Glutamatergic neuron (in vitro differentiated cells): ENCODE data around the gene TPK1. TPM values are rescaled to one million over a fixed set of nuclear protein-coding genes. Genes with fewer than 3 reads are reported as not detected.

Experiments
- DNase-seq: peaks from one replicate; pipeline ENCODE4 v3.0.0; 2022
- H3K27ac Mint-ChIP-seq: one replicate; pipeline ENCODE4 v1.8.0; 2020; ENCODE audit warnings: mild to moderate bottlenecking, mixed read lengths, inconsistent platforms; ENCODE audit not compliant: unreplicated experiment
- H3K27me3 Mint-ChIP-seq: one replicate; pipeline ENCODE4 v1.8.0; 2020; ENCODE audit warnings: mild to moderate bottlenecking, moderate library complexity, mixed read lengths, inconsistent platforms; ENCODE audit not compliant: unreplicated experiment
- H3K36me3 Mint-ChIP-seq: one replicate; pipeline ENCODE4 v1.8.0; 2020; ENCODE audit warnings: mild to moderate bottlenecking, mixed read lengths, inconsistent platforms; ENCODE audit not compliant: unreplicated experiment
- H3K4me1 Mint-ChIP-seq: one replicate; pipeline ENCODE4 v1.8.0; 2020; ENCODE audit warnings: mild to moderate bottlenecking, low read depth, mixed read lengths, inconsistent platforms; ENCODE audit not compliant: unreplicated experiment
- H3K4me3 Mint-ChIP-seq: one replicate; pipeline ENCODE4 v1.8.0; 2020; ENCODE audit warnings: mild to moderate bottlenecking, mixed read lengths, inconsistent platforms; ENCODE audit not compliant: unreplicated experiment
- H3K9me3 Mint-ChIP-seq: one replicate; pipeline ENCODE4 v1.8.0; 2020; ENCODE audit warnings: mild to moderate bottlenecking, moderate library complexity, mixed read lengths, inconsistent platforms; ENCODE audit not compliant: unreplicated experiment
- total RNA-seq: library from RNA; stranded (reverse); fragmentation: NEBNext Ultra II Directional; extraction: Animal tissue kit (Norgen Biotek cat#: 25700); gene quantifications from one replicate; pipeline ENCODE4 v1.2.1, GENCODE V29; 2021; ENCODE audit not compliant: unreplicated experiment
- TF ChIP-seq, protein P1 (sequence below): fragments of 200-600 bp; sonication (generic); IDR thresholded peaks from one replicate; pipeline ENCODE4 v1.5.0; 2021; ENCODE audit not compliant: partially characterized antibody, unreplicated experiment

The TPK1 gene
- total RNA-seq, 1 donor from 2014 or later: 2.6 TPM

DNA sequence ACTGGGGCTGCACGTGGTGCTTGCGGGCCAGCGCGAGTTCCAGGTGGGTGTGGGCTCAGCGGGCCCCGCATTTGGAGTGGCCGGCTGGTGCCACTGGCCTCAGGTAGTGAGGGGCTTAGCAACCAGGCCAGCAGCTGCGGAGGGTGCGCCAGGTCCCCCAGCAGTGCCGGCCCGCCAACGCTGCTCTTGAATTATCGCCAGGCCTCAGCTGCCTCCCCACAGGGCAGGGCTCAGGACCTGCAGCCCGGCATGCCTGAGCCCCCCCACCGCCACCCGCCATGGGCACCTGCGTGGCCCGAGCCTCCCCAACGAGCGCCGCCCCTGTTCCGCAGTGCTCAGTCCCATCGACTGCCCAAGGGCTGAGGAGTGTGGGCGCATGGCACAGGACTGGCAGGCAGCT, 185.4 kb downstream of the TPK1 start:
- no peaks in the 10 kb centered on the region for H3K4me1 Mint-ChIP-seq

DNA sequence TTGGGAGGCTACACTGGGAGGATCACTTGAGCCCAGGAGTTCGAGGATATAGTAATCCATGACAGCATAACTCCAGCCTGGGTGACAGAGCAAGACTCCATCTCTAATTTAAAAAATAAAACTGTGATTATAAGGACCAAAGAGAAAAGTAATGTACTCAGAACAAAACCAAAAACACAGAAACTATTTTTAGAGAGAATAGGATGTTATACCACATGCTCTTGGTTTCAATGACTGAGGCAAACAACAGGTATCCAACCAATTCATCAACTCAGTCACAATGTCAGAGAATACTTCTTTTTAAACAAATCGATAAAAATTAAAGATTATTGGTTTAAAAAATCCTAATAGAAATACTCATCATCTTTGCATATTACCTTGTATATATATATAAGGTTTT, 186.7 kb downstream of the TPK1 start:
- DNase-seq: no peak
- Mint-ChIP-seq H3K27me3 (no peaks in the 10 kb centered on the region), H3K27ac (no peak overlapping the region), H3K36me3 (peaks cover 5% of the 10 kb centered on the region), H3K4me3 (no peak overlapping the region), H3K9me3 (no peaks in the 10 kb centered on the region), H3K4me1 (no peaks in the 10 kb centered on the region)
- TF ChIP-seq, protein P1, sequence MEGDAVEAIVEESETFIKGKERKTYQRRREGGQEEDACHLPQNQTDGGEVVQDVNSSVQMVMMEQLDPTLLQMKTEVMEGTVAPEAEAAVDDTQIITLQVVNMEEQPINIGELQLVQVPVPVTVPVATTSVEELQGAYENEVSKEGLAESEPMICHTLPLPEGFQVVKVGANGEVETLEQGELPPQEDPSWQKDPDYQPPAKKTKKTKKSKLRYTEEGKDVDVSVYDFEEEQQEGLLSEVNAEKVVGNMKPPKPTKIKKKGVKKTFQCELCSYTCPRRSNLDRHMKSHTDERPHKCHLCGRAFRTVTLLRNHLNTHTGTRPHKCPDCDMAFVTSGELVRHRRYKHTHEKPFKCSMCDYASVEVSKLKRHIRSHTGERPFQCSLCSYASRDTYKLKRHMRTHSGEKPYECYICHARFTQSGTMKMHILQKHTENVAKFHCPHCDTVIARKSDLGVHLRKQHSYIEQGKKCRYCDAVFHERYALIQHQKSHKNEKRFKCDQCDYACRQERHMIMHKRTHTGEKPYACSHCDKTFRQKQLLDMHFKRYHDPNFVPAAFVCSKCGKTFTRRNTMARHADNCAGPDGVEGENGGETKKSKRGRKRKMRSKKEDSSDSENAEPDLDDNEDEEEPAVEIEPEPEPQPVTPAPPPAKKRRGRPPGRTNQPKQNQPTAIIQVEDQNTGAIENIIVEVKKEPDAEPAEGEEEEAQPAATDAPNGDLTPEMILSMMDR: no peak

More for the DNA sequence above, 185.4 kb downstream of the TPK1 start:
- H3K27ac Mint-ChIP-seq: no peak overlapping the region
- H3K36me3 Mint-ChIP-seq: peaks cover 5% of the 10 kb centered on the region
- TF ChIP-seq, protein P1: no peak
- H3K27me3 Mint-ChIP-seq: no peaks in the 10 kb centered on the region
- no peak for DNase-seq
- H3K4me3 Mint-ChIP-seq: no peak overlapping the region
- H3K9me3 Mint-ChIP-seq: no peaks in the 10 kb centered on the region

DNA sequence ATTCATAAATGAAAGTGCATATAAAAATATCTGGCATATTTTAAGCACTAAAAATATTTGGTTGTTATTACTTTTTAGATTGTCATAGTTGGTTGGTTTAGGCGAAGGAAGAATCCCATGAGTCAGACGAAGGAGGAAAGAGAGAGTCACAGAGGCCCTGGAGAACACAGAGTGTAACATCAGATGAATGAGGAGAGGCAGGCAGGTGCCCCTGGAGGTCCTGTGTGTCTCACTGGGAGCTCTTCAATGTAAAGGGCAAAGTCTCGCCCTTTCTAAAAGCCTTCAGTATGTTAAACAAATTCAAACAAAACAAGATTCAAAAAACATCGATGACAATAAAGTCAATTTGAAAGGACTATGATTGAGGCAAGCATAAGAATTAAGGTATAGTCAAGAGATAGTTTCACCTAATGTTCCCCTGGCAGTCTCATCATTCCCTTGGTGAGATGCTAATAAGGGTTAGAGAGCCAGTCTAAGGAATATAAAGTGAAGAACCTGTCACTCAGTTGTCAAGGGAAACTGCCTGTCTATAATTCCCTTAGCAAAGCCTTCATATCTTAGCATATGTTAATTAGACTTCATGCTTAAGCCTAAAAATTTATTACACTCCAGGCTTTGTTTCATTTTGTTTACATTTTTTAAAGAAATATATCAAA, 194.3 kb downstream of the TPK1 start:
- H3K9me3 Mint-ChIP-seq: no peaks in the 10 kb centered on the region
- H3K36me3 Mint-ChIP-seq: no peaks in the 10 kb centered on the region
- no peaks in the 10 kb centered on the region for H3K27me3 Mint-ChIP-seq
- no peak for DNase-seq
- no peaks in the 10 kb centered on the region for H3K4me1 Mint-ChIP-seq
- no peak overlapping the region for H3K27ac Mint-ChIP-seq
- TF ChIP-seq, protein P1: no peak
- no peak overlapping the region for H3K4me3 Mint-ChIP-seq

DNA sequence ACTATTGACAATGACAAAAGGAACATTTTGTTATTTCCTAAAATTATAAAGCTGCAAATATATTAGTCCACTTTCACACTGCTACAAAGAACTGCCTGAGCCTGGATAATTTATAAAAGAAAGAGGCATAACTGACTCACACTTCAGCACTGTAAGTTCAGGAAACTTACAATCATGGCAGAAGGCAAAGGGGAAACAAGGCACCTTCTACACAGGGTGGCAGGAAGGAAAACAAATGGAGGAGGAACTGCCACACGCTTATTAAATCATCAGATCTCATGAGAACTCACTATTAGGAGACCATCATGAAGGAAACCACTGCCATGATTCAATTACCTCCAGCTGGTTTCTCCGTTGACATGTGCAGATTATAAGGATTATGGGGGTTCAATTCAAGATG, 203.1 kb downstream of the TPK1 start:
- Mint-ChIP-seq H3K4me3 (no peak overlapping the region), H3K9me3 (no peaks in the 10 kb centered on the region), H3K27me3 (no peaks in the 10 kb centered on the region), H3K36me3 (no peaks in the 10 kb centered on the region), H3K27ac (no peak overlapping the region), H3K4me1 (no peaks in the 10 kb centered on the region)
- TF ChIP-seq, protein P1: no peak
- DNase-seq: no peak

DNA sequence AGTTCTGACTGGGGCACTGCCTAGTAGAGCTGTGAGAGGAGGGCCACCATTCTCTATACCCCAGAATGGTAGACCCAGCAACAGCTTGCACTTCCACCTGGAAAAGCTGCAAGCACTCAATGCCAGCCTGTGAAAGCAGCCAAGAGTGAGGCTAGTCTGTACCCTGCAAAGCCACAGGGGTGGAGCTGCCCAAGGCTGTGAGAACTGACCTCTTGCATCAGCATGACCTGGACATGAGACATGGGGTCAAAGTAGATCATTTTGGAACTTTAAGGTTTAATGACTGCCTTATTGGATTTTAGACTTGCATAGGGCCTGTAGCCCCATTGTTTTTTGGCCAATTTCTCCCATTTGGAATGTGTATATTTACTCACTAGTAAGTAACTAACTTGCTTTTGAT, 206.3 kb downstream of the TPK1 start:
- Mint-ChIP-seq H3K36me3 (no peaks in the 10 kb centered on the region), H3K27ac (no peak overlapping the region), H3K27me3 (no peaks in the 10 kb centered on the region), H3K4me3 (no peak overlapping the region), H3K4me1 (no peaks in the 10 kb centered on the region), H3K9me3 (no peaks in the 10 kb centered on the region)
- TF ChIP-seq, protein P1: no peak
- DNase-seq: no peak
